Measurements from ENCODE around the gene NUP88.

The NUP88 gene

DNA sequence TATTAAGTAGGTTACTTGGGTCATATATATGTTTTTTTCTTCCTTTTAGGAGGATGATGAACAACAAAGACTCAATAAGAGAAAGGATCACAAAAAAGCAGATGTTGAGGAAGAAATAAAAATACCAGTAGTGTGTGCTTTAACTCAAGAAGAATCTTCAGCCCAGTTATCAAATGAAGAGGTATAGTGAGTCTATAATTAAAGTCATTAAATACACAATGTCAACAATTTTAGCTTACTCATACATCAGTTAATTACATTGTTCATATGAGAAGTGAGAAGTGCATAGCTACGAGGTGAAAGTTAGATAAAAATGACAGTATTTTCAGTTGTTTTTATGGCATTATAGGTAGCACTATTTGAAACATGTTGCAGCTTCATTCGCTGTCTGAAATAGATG is 65.2 kb downstream of the NUP88 start:
- DNase-seq, result no peak

- DNase-seq, result no peak
These were observed 66.7 kb downstream of the NUP88 start for GRCh38 chr17:5352681-5353289.

DNA sequence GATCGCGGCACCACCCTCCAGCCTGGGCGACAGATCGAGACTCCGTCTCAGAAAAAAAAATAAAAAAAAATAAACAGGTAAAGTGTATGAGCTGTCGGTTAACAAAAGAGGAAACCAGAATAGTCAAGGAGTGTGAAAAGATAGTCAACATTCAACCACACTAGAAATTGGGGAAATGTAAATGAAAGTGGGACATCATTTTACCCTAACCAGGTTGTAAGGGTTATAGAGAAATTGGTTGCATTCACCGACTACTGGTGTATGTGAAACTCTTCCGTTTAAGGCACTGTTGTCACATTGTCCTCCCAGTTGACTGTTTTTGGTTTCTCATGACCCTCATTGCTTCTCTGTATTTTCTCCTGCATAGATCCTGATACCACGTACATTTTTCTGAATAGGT is 74.5 kb downstream of the NUP88 start:
- no peak for DNase-seq

Data from effector CD8-positive, alpha-beta T cell (primary cell).